Trophoblast cell (in vitro differentiated cells and primary cell): ENCODE measurements around the gene SPAG6.
"Not testable (repeated sequence)": the region's sequence is repeated elsewhere in the genome, so short reads cannot be mapped to it uniquely, and the experiment has no call there.

Source experiments
- DNase-seq, 2 donors: peaks; one replicate each; pipeline ENCODE4 v3.0.0-alpha.2; 2016
- H2AFZ ChIP-seq: 2 replicates; pipeline ENCODE4 v1.6.1; 2013; ENCODE audit warnings: low read length, moderate library complexity, mild to moderate bottlenecking; ENCODE audit not compliant: insufficient read depth, poor library complexity
- H2AK5ac ChIP-seq: 2 replicates; pipeline ENCODE4 v1.6.1; 2013; ENCODE audit warnings: mild to moderate bottlenecking, low read length
- H2BK120ac ChIP-seq: 2 replicates; pipeline ENCODE4 v1.6.1; 2013; ENCODE audit warnings: low read length, mild to moderate bottlenecking, moderate library complexity; ENCODE audit not compliant: insufficient read depth, poor library complexity
- H2BK12ac ChIP-seq: 2 replicates; pipeline ENCODE4 v1.6.1; 2013; ENCODE audit warnings: mild to moderate bottlenecking, low read length, moderate library complexity
- H2BK5ac ChIP-seq: 2 replicates; pipeline ENCODE4 v1.6.1; 2013; ENCODE audit warnings: low read length, low read depth, moderate library complexity, mild to moderate bottlenecking; ENCODE audit not compliant: poor library complexity
- H3K14ac ChIP-seq: 2 replicates; pipeline ENCODE4 v1.6.1; 2013; ENCODE audit warnings: mild to moderate bottlenecking, low read length
- H3K18ac ChIP-seq: 2 replicates; pipeline ENCODE4 v1.6.1; 2013; ENCODE audit warnings: mild to moderate bottlenecking, low read length
- H3K23ac ChIP-seq: 2 replicates; pipeline ENCODE4 v1.6.1; 2013; ENCODE audit warnings: low read length
- H3K27ac ChIP-seq: 2 replicates; pipeline ENCODE4 v1.5.1; 2013; ENCODE audit warnings: low read depth, mild to moderate bottlenecking, inconsistent platforms, low read length, moderate library complexity
- H3K27me3 ChIP-seq: 2 replicates; pipeline ENCODE4 v1.6.1; 2013; ENCODE audit warnings: inconsistent platforms, mild to moderate bottlenecking, low read length, moderate library complexity; ENCODE audit not compliant: insufficient read depth
- H3K36me3 ChIP-seq, 2 experiments: 1 replicate in 1 of 2; 2 replicates in 1 of 2; pipeline ENCODE4 v1.6.1; 2013; ENCODE audit warnings: low read length in 2 of 2, mild to moderate bottlenecking in 2 of 2, moderate library complexity in 1 of 2; ENCODE audit not compliant: insufficient read depth in 2 of 2, control insufficient read depth in 1 of 2
- H3K4ac ChIP-seq: 2 replicates; pipeline ENCODE4 v1.6.1; 2013; ENCODE audit warnings: low read depth, mild to moderate bottlenecking, low read length, moderate library complexity
- H3K4me1 ChIP-seq, 2 experiments: 1 replicate in 1 of 2; 2 replicates in 1 of 2; pipeline ENCODE4 v1.6.1; 2013; ENCODE audit warnings: low read length in 2 of 2, mild to moderate bottlenecking in 2 of 2, moderate library complexity in 1 of 2; ENCODE audit not compliant: insufficient read depth in 2 of 2, control insufficient read depth in 1 of 2
- H3K4me2 ChIP-seq: 2 replicates; pipeline ENCODE4 v1.6.1; 2013; ENCODE audit warnings: inconsistent platforms, mild to moderate bottlenecking, low read length, moderate library complexity
- H3K4me3 ChIP-seq: 2 replicates; pipeline ENCODE4 v1.5.1; 2013; ENCODE audit warnings: mild to moderate bottlenecking, low read depth, low read length, inconsistent platforms
- H3K79me1 ChIP-seq: one replicate; pipeline ENCODE4 v1.6.1; 2013; ENCODE audit warnings: low read length
- H3K79me2 ChIP-seq: 2 replicates; pipeline ENCODE4 v1.6.1; 2013; ENCODE audit warnings: low read length, mild to moderate bottlenecking; ENCODE audit not compliant: control insufficient read depth, insufficient read depth, poor library complexity
- H3K9ac ChIP-seq: 2 replicates; pipeline ENCODE4 v1.6.1; 2013; ENCODE audit warnings: mild to moderate bottlenecking, low read length
- H3K9me3 ChIP-seq: 2 replicates; pipeline ENCODE4 v1.6.1; 2013; ENCODE audit warnings: low read depth, mild to moderate bottlenecking, control low read depth, inconsistent platforms, low read length; ENCODE audit not compliant: insufficient read depth
- H4K12ac ChIP-seq: 2 replicates; pipeline ENCODE4 v1.6.1; 2013; ENCODE audit warnings: low read depth, mild to moderate bottlenecking, low read length, moderate library complexity
- H4K8ac ChIP-seq: 2 replicates; pipeline ENCODE4 v1.6.1; 2013; ENCODE audit warnings: low read depth, mild to moderate bottlenecking, low read length, moderate library complexity
- H4K91ac ChIP-seq: one replicate; pipeline ENCODE4 v1.6.1; 2013; ENCODE audit warnings: low read depth, mild to moderate bottlenecking, low read length, moderate library complexity
- WGBS: extraction: QIAGEN DNeasy Blood & Tissue Kit; methylation state at CpG from one replicate; pipeline ENCODE4 v1.1.7; 2013; ENCODE audit warnings: missing lambda C conversion rate; ENCODE audit not compliant: insufficient read length, insufficient coverage; ENCODE audit errors: extremely low coverage; 5-methylcytosine and 5-hydroxymethylcytosine counted together

SPAG6 gene

GRCh38 chr10:22308390-22308789 is 36.9 kb upstream of the SPAG6 start:
- H4K8ac ChIP-seq = no peak overlapping the region

GRCh38 chr10:22309180-22310000 is 35.9 kb upstream of the SPAG6 start:
- H3K23ac ChIP-seq = no peak overlapping the region
- H3K4me1 ChIP-seq = no peaks in the 10 kb centered on the region
- H3K27me3 ChIP-seq = no peaks in the 10 kb centered on the region
- H3K9ac ChIP-seq = no peak overlapping the region
- no peak overlapping the region for H3K4me3 ChIP-seq
- H2AFZ ChIP-seq = no peak overlapping the region
- H3K27ac ChIP-seq = no peak overlapping the region
- H3K79me2 ChIP-seq = no peaks in the 10 kb centered on the region
- H2BK12ac ChIP-seq = no peak overlapping the region
- no peaks in the 10 kb centered on the region for H3K9me3 ChIP-seq
- no peak overlapping the region for H3K14ac ChIP-seq
- no peak overlapping the region for H2AK5ac ChIP-seq
- no peak overlapping the region for H3K4ac ChIP-seq
- H2BK120ac ChIP-seq = no peak overlapping the region
- no peak overlapping the region for H2BK5ac ChIP-seq
- H3K36me3 ChIP-seq = no peaks in the 10 kb centered on the region
- H3K18ac ChIP-seq = no peak overlapping the region
- no peaks in the 10 kb centered on the region for H3K79me1 ChIP-seq
- H4K12ac ChIP-seq = no peak overlapping the region
- DNase-seq = no peak
- WGBS = no CpG with 5 or more reads among the region's 4 CpGs
- H3K4me2 ChIP-seq = no peak overlapping the region
- no peak overlapping the region for H4K91ac ChIP-seq
- H4K8ac ChIP-seq = no peak overlapping the region

More at GRCh38 chr10:22308390-22308789, 36.9 kb upstream of the SPAG6 start:
- Histone ChIP-seq H3K9me3 (no peaks in the 10 kb centered on the region), H2AK5ac (no peak overlapping the region), H3K27ac (no peak overlapping the region), H3K4me3 (no peak overlapping the region), H2AFZ (no peak overlapping the region), H3K79me2 (no peaks in the 10 kb centered on the region), H3K4me2 (no peak overlapping the region), H3K4me1 (no peaks in the 10 kb centered on the region), H3K36me3 (no peaks in the 10 kb centered on the region), H3K18ac (no peak overlapping the region), H3K9ac (no peak overlapping the region), H2BK120ac (no peak overlapping the region), H3K23ac (no peak overlapping the region), H3K79me1 (no peaks in the 10 kb centered on the region), H3K27me3 (no peaks in the 10 kb centered on the region), H2BK12ac (no peak overlapping the region), H4K91ac (no peak overlapping the region), H3K14ac (no peak overlapping the region), H3K4ac (no peak overlapping the region), H4K12ac (no peak overlapping the region), H2BK5ac (no peak overlapping the region)
- no peak for DNase-seq
- WGBS = no CpG with 5 or more reads among the region's 2 CpGs

- not testable (repeated sequence) for H2BK12ac ChIP-seq, H3K9me3 ChIP-seq, H3K9ac ChIP-seq
These were observed 35.3 kb upstream of the SPAG6 start for GRCh38 chr10:22310012-22310411.

DNA sequence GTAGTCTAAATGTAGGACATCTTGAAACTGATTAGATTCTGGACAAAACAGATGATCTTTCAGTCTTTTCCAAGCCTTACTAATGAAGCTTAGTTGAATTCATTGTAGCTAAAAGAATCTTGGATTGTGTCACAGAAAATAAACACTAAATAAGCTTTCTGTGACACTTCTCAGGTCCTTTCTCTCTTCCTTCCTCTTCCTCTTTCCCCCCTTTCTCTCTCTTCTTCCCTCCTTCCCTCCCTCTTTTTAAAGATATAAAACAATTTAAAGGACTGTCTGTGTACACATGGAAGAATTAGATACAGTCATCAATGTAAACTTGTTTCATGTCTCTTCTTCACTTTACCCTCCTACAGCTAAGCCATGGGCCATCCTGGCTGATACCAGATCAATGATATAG is 34.4 kb upstream of the SPAG6 start:
- Histone ChIP-seq H2AK5ac (no peak overlapping the region), H3K36me3 (no peaks in the 10 kb centered on the region), H3K14ac (no peak overlapping the region), H3K9ac (no peak overlapping the region), H3K23ac (no peak overlapping the region), H3K4me1 (no peaks in the 10 kb centered on the region), H3K9me3 (no peaks in the 10 kb centered on the region), H3K4ac (no peak overlapping the region), H4K91ac (no peak overlapping the region), H2BK120ac (no peak overlapping the region), H3K27ac (no peak overlapping the region), H4K12ac (no peak overlapping the region), H3K79me1 (peaks cover 2% of the 10 kb centered on the region), H3K18ac (no peak overlapping the region), H2AFZ (no peak overlapping the region), H3K79me2 (peaks cover 1% of the 10 kb centered on the region), H3K27me3 (no peaks in the 10 kb centered on the region), H3K4me2 (no peak overlapping the region), H4K8ac (no peak overlapping the region), H3K4me3 (no peak overlapping the region), H2BK12ac (no peak overlapping the region), H2BK5ac (no peak overlapping the region)
- no peak for DNase-seq

More at GRCh38 chr10:22310012-22310411, 35.3 kb upstream of the SPAG6 start:
- not testable (repeated sequence) for H3K4me3 ChIP-seq, H2BK5ac ChIP-seq, H2BK120ac ChIP-seq, H3K27ac ChIP-seq, H3K79me2 ChIP-seq, H3K4me1 ChIP-seq, H3K4me2 ChIP-seq, H2AK5ac ChIP-seq, H4K8ac ChIP-seq, H3K79me1 ChIP-seq, H3K23ac ChIP-seq, DNase-seq, H3K14ac ChIP-seq, H3K4ac ChIP-seq, H3K18ac ChIP-seq, H3K36me3 ChIP-seq, H4K91ac ChIP-seq, H2AFZ ChIP-seq, H4K12ac ChIP-seq, H3K27me3 ChIP-seq
- no CpG with 5 or more reads among the region's 10 CpGs for WGBS
